Loucy (cell line): ENCODE measurements around the gene FARP1.

Experiments
- H2AFZ ChIP-seq: fragments of 200-600 bp; sonication (generic); 2 replicates; pipeline ENCODE4 v1.6.0; 2016; ENCODE audit warnings: antibody characterized with exemption, mild to moderate bottlenecking, low read length, moderate library complexity
- H3F3A ChIP-seq: fragments of 200-600 bp; 2 replicates; pipeline ENCODE4 v1.6.0; 2016; ENCODE audit warnings: antibody characterized with exemption, low read depth, mild to moderate bottlenecking
- H3K27me3 ChIP-seq: fragments of 200-600 bp; sonication (generic); 2 replicates; pipeline ENCODE4 v1.6.1; 2014; ENCODE audit warnings: low read length, mild to moderate bottlenecking; ENCODE audit not compliant: insufficient read depth, poor library complexity, severe bottlenecking
- H3K36me3 ChIP-seq: fragments of 200-600 bp; sonication (generic); 2 replicates; pipeline ENCODE4 v1.6.1; 2016; ENCODE audit warnings: low read length; ENCODE audit not compliant: insufficient read depth
- H3K4me1 ChIP-seq: fragments of 200-600 bp; sonication (generic); 2 replicates; pipeline ENCODE4 v1.5.1; 2014; ENCODE audit warnings: low read length, mild to moderate bottlenecking; ENCODE audit not compliant: insufficient read depth, poor library complexity, severe bottlenecking
- H3K4me2 ChIP-seq: fragments of 200-600 bp; sonication (generic); 2 replicates; pipeline ENCODE4 v1.6.0; 2014; ENCODE audit warnings: antibody characterized with exemption, low read length, low read depth, mild to moderate bottlenecking; ENCODE audit not compliant: poor library complexity, severe bottlenecking
- H3K4me3 ChIP-seq: fragments of 200-600 bp; sonication (generic); 2 replicates; pipeline ENCODE4 v1.5.1; 2014; ENCODE audit warnings: low read length, mild to moderate bottlenecking, mixed read lengths; ENCODE audit not compliant: poor library complexity, severe bottlenecking
- H3K79me2 ChIP-seq: fragments of 200-600 bp; sonication (generic); 2 replicates; pipeline ENCODE4 v1.6.1; 2014; ENCODE audit warnings: low read length; ENCODE audit not compliant: insufficient read depth
- H3K9ac ChIP-seq: fragments of 200-600 bp; sonication (generic); 2 replicates; pipeline ENCODE4 v1.6.0; 2014; ENCODE audit warnings: mild to moderate bottlenecking, low read depth, low read length, moderate library complexity; ENCODE audit not compliant: poor library complexity, severe bottlenecking
- H3K9me2 ChIP-seq: fragments of 200-600 bp; sonication (generic); replicated peaks from 2 replicates; pipeline ENCODE4 v1.6.1; 2016; ENCODE audit warnings: low read depth, low read length, mixed read lengths
- H3K9me3 ChIP-seq: fragments of 200-600 bp; sonication (generic); 2 replicates; pipeline ENCODE4 v1.6.1; 2014; ENCODE audit warnings: mild to moderate bottlenecking, antibody characterized with exemption, low read length, low read depth; ENCODE audit not compliant: insufficient read depth
- H4K20me1 ChIP-seq: fragments of 200-600 bp; sonication (generic); 2 replicates; pipeline ENCODE4 v1.6.0; 2014; ENCODE audit warnings: antibody characterized with exemption, low read length, mild to moderate bottlenecking; ENCODE audit not compliant: insufficient read depth, poor library complexity, severe bottlenecking
- CTCF ChIP-seq: fragments of 200-600 bp; sonication (generic); conservative IDR thresholded peaks from 2 replicates; pipeline ENCODE4 v1.5.1; 2014; ENCODE audit warnings: mild to moderate bottlenecking, antibody characterized with exemption, low read length
- EZH2phosphoT487 ChIP-seq: fragments of 200-600 bp; IDR thresholded peaks from 2 replicates; pipeline ENCODE4 v1.6.1; 2018; ENCODE audit warnings: antibody characterized with exemption, mild to moderate bottlenecking, moderate library complexity, borderline replicate concordance

Gene FARP1

GRCh38 chr13:98433654-98434053 lies 290.8 kb downstream of the FARP1 start:
- H3K4me2 ChIP-seq = no peak overlapping the region
- TF ChIP-seq CTCF (no peak), EZH2phosphoT487 (no peak)
- H3K4me1 ChIP-seq = no peaks in the 10 kb centered on the region
- H3K36me3 ChIP-seq = no peaks in the 10 kb centered on the region
- H3K4me3 ChIP-seq = no peak overlapping the region
- H3K9ac ChIP-seq = no peak overlapping the region
- H2AFZ ChIP-seq = no peak overlapping the region
- H3K9me3 ChIP-seq = no peaks in the 10 kb centered on the region
- H3F3A ChIP-seq = no peaks in the 10 kb centered on the region
- no peaks in the 10 kb centered on the region for H3K27me3 ChIP-seq
- no peaks in the 10 kb centered on the region for H4K20me1 ChIP-seq
- H3K79me2 ChIP-seq = no peaks in the 10 kb centered on the region
- H3K9me2 ChIP-seq = no peaks in the 10 kb centered on the region

- Histone ChIP-seq H3K9ac (no peak overlapping the region), H3K36me3 (no peaks in the 10 kb centered on the region), H3F3A (no peaks in the 10 kb centered on the region), H3K27me3 (no peaks in the 10 kb centered on the region), H3K9me3 (no peaks in the 10 kb centered on the region), H4K20me1 (no peaks in the 10 kb centered on the region), H3K4me2 (no peak overlapping the region), H3K4me3 (no peak overlapping the region), H3K9me2 (no peaks in the 10 kb centered on the region), H3K79me2 (no peaks in the 10 kb centered on the region), H2AFZ (no peak overlapping the region), H3K4me1 (no peaks in the 10 kb centered on the region)
- TF ChIP-seq EZH2phosphoT487 (no peak), CTCF (no peak)
These were observed 291.2 kb downstream of the FARP1 start for GRCh38 chr13:98434060-98434459.

- Histone ChIP-seq H3K9ac (no peak overlapping the region), H3K9me2 (no peaks in the 10 kb centered on the region), H3K4me2 (no peak overlapping the region), H4K20me1 (no peaks in the 10 kb centered on the region), H3K4me1 (no peaks in the 10 kb centered on the region), H3K9me3 (no peaks in the 10 kb centered on the region), H3F3A (no peaks in the 10 kb centered on the region), H2AFZ (no peak overlapping the region), H3K4me3 (no peak overlapping the region), H3K36me3 (no peaks in the 10 kb centered on the region), H3K79me2 (no peaks in the 10 kb centered on the region), H3K27me3 (no peaks in the 10 kb centered on the region)
- TF ChIP-seq CTCF (no peak), EZH2phosphoT487 (no peak)
These were observed 292.5 kb downstream of the FARP1 start for GRCh38 chr13:98435376-98435775.
